ENCODE data around the gene IFT57.

The IFT57 gene

DNA sequence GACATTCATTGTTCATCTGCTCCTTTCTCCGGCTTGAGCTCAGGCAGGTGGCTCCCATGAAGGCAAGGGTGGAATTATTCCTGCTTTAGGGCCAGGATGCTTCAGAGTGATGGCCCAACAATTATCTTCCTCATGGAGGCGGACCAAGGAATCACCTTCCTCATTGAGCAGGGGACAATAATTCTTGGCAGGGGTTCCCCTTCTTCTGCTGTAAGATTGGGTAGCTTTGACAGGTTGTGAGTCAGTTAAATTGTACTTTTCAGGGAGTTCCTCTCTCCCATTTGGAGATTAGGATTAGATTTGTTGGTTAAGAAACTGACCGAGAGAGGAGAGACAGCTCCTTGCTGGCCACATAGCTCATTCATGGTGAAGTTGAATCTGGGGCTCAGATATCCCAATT, 99.9 kb downstream of the IFT57 start:
- DNase-seq, result no peak

DNA sequence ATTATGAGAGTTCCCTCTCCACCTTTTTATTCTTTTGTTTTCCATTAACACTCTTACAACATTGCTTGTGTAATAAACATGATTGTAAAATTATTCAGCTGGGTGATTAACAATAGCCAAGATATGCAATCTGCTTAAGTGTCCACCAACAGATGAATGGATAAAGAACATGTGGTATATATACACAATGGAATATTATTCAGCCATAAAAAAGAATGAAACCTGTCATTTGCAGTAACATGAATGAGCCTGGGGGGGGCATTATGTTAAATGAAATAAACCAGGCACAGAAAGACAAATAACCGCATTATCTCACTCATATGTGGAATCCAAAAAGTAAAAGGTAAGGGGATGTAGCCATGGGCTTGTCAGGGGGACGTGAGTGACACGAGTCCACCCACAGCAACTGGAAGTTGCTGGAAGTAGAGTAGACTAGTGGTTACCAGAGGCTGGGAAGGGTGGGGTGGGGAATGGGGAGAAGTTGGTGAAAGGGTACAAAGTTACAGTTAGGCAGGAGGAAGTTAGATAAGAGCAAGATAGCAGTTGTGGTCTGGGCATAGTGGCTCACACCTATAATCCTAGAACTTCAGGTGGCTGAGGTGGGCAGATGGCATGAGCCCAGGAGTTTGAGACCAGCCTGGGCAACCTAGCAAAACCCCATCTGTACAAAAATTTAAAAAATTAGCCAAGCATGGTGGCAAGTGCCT, 102.7 kb downstream of the IFT57 start:
- DNase-seq, result no peak

DNA sequence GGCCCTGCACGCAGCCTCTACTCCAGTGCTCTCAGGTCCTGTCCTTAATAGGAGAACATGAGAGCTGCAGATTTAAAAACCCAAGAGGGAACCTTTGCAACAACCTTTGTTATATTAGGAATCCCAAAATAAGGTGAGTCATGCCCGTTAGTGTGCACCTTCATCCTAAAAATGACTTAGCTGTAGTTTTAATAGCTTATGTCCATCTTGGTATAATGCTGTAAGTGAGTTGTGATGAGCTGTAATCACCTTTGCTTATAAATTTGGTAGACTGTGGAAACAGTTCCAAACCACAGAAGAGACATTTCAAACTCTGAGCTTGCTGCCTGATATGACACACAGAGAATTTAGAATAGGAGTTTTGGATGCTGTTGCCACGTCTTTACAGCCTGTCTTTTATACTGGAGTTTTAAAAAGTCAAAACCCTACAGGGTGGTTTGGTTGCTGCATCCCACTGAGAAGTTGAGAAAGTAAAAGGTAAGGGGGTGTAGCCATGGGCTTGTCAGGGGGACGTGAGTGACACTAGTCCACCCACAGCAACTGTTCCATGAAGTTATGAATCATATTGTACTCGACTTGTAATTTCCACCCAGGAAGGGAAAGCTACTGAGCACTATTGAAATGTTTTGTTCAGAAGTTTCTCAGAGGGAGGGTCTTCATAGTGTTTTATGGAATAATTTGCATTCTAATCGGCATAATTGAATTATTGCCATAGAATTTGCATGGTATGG, 104.0 kb downstream of the IFT57 start:
- DNase-seq, result peak; percentile 33

DNA sequence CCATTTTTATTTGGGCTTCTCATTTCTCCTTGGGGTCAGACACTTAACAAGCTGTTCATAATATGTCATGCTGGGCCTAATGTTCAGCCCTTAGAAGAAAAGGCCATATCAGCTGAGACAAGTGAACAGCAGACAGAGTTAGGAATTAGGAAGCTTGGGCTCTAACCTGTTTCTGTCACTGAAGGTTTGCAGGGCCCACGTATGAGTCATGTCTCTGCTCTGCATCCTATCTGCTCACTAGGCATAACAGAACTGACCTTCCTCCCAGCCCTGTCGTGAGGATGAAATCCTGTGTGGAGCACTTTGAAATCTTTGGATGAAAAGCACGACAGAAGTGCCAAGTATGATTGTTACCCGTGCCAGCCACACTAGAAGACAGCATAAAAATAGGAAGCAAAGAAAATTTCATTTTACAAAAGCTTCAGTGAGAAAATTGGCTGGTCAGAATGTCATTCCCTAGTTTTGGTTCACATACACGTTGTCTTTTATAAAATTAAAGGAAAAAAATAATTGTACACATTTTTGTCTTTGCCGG, 104.9 kb downstream of the IFT57 start:
- no peak for DNase-seq

DNA sequence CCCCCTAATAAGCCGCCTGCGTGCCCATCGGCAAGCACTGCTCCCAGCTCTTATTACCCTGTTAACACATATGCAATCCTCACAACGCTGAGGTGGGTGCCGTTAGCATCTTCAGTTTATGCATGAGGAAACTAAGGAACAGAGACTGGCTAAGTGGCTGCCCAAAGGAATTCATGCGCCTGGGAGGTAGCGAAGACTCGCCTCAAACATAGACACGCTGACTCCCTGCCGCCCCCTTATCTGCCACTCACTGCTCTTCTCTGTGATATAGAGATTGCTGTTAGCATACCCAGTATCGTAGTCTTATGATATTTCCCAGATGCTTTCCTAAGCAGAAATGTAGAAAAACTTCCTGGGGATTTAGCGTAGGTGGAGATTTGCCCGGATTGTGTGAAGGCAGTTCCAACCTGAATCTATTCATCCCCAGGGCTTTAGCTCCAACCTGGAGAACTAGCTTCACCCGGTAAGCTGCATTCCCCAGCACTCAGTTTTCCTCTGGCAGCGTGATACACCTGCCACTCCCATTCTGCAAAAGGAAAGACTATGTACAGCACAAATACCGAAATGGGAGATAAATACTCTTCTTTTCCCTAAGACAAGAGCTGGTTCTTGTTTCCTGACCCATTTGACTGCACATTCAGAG, 107.7 kb downstream of the IFT57 start:
- no peak for DNase-seq

- no peak for DNase-seq
Observed at GRCh38 chr3:108113975-108114374, 108.2 kb downstream of the IFT57 start.

- DNase-seq, result no peak
Observed at GRCh38 chr3:108110934-108111333, 111.3 kb downstream of the IFT57 start.
